Activated T-cell treated with anti-CD3 and anti-CD28 coated beads for 4 hours (primary cell): ENCODE data around the gene NPS.

Experiments used
- DNase-seq: peaks from one replicate; pipeline ENCODE4 v3.0.0-alpha.2; 2020

Gene NPS, protein sequence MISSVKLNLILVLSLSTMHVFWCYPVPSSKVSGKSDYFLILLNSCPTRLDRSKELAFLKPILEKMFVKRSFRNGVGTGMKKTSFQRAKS

DNA sequence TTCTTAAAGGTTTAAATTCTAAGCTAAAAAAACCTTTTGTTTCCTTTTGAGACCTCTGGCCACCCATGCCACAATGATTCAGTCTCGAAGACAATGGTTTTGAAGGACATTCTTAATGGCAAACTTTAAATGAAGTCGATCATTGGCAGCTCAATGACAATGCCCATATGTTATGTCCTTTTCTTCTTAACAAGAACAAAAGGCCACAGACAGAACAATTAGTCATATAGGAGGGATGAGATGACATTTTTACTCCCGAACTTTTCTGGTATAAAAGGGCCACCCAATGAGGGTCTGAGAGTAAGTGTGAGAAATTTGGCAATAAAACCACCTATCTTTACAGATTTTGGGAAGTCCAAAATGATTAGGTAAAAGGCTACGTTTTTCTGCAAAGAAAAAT lies at the start of gene NPS:
TSS of gene NPS (plus strand) at position 301 of the 400 bp plus-strand sequence. CDS start at position 361, 60 bp downstream.
- no peak for DNase-seq

DNA sequence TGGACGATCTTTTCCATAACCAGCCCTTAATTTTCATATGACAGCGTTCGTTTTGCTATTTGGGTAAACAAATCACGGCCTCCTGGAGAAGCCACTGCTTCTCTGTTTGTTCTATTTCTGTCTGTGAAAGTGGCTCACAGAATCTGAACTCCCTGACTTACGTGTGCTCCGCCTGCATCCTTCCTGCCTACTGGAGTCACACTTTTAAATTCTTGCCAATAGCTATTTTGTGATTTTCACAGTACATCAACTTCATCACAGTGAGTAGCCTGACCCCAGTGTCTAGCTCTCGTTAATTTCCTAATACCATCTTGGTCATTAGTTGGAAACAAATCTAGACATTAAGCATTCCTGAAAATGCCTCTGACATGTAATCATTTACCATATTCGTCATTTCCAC lies 49.0 kb upstream of the NPS start:
- DNase-seq, result no peak

DNA sequence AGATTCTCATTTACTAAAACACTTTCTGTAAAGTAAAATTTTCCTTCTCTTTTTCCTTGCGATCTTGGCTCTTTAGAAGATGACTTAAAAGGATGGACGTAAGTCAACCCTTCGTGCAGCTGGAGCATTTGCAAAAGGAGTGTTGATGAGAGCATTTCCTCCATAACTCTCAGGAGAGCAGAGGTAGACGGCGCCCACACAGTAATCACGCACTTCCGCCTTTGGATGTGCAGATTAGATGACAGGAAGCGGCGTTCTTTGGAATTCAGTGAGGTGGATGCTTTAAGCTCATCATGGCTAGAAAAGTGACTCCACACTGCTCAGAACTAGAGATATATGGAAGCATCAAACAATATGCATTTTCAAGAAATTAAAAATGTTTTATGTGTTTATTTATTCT lies 43.0 kb upstream of the NPS start:
- no peak for DNase-seq

DNA sequence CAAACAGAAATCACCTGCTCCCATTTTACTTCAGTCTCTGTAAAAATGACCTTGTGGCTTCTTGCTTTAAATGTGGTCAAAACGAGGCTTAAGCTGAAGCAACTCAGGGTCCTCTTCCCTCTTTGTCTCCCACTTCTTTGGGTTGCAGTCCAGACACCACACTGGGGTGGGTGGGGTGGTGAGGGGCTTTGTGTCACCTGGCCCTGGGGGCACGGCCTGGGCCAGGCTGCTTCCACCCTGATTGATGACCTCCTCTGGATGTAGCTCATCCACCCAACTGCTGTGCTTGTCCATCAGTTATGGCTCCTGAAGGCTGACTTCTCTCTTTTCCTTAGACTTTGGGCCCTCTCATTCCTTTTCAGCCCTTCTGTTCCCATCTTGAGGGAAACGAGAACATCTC lies 26.8 kb upstream of the NPS start:
- DNase-seq, result no peak

DNA sequence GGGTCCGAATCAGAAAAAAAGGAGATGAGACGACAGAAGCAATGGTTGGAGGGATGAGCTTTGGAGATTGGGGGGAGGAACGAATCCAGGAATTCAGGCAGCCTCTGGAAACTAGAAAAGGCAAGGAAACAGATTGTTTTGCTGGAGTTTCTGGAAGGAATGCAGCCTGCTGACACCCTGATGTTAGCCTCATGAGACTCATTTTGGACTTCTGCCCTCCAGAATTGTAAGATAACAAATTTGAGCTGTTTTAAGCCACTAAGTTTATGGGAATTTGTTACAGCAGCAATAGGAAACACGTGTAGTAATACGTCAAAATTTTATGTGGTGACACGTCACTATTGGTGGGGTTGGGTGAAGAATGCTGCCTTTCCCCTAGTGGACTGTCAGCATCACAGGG lies 25.6 kb upstream of the NPS start:
- no peak for DNase-seq

DNA sequence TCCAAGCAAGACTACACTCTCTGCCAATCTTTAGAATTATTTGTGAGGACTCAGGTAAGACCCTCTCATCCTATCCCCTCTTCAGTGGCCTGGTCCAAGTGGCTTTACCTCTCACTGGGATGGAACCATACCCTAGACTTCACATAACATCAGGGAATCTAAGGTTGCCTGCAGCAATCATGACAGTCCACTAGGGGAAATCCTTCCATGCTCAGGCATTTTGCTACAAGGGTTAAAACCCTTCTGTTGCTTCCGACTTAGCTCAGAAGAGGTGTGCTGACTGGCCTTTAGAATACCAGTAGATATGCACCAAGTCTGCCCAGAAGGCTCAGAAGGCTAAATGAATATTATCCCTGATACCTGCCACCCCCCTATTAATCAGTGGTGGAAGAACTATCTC lies 24.9 kb upstream of the NPS start:
- no peak for DNase-seq

DNA sequence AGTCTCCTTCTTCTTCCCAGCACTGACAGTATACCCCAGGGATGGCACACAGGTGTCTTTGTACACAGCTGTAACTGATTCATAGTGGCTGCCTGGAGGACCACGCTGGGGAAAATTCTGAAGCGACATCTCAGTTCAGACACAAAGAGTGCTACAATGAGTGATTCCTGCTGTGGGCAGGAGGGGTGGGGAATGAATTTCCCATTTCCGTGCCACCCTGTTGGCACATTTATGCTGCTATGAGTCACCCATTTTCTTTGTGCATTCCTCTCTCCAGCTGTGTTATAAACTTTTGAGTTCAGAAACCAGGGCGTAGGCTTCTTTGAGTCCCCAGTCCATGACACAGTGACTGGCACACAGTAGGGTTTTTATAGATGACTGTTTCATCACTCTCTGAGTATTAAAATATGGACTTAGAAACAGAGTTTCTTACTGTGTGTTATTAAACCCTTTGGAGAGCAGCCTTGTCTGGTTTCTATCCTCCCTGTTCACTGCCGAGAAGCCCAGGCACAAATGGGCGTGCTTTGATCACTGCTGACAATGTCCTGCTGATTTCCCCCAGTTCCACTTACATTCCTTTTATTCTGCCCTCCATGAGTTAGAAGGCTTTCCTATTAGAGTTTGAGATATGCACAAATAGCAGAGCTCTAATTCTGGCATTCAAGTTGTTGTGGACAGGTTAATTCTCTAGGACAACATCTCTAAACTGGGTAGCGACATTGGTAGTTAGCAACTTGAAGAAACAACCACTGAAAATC lies 24.0 kb upstream of the NPS start:
- no peak for DNase-seq

DNA sequence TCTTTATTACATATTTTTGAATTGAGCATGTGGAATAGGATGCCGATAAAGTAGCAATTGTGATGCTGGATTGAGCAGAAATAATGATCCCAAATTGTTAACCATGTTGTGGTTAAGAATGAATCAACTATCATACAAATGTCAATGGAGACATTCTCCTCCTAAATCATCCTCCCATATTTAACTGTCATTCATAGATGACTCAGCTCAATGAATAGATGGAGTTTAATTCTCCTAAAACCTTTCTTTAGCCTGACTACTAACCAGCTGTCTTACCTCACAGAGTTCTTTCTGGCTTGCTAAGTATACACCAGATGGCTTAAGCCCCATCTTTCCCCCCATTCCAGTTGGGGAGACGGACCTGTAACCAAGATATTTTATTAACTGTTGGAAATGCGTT lies 23.4 kb upstream of the NPS start:
- DNase-seq, result no peak

DNA sequence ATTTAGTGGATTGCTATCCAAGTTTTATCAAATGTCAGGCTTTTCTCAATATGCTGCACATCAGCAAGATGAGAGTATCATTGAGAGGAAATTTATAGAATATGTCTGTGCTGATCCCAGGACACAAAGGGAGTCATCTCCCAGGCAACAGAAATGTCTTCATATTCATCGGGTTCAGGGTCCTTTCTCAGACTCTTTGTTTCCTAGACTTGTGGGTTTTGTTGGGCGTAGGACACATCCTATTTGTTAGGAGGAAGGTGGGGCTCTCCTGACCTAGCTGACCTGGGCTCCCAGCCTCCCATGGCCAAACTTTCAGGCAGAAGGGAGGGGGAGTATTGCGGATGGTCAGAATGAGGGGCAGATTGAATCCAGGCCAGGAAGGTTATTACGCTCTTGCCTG lies 22.9 kb upstream of the NPS start:
- no peak for DNase-seq

DNA sequence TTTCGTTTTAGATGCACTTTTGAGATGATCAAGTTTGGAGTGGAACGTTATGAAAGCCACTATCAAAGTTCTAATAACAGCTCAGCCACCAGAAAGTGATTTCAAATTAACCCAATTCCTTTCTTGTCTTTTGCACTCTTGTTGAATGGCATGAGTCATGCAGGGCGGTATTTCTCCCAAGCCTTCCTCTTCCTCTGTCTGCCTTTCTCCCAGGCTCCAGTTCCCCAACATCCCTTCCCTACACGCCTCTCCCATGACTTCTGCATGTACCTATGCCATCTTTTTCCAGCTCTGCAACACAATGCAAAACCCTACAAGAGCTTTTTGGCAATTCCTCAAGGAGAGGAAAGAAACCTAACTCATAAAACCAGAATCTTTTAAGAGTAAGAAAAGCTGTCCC lies 21.8 kb upstream of the NPS start:
- no peak for DNase-seq

DNA sequence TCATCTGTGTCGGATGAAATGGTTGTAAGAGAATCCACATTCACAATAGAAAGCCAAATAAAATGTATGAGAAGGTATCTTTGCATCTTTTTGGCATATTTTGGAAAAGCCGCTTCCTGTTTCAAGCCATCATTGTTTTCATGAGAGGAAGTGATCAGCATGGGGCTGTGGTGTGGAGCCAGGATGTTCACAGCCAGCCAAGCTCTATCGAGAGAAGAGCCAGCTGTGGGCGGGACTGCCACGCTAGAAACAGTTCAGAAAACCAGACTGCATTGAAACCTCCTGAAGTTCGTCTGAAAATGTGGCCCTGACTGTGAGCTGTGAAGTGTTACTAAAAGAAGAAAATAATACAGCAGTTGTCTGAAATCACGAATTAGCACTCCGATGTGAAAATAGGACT lies 21.2 kb upstream of the NPS start:
- no peak for DNase-seq

DNA sequence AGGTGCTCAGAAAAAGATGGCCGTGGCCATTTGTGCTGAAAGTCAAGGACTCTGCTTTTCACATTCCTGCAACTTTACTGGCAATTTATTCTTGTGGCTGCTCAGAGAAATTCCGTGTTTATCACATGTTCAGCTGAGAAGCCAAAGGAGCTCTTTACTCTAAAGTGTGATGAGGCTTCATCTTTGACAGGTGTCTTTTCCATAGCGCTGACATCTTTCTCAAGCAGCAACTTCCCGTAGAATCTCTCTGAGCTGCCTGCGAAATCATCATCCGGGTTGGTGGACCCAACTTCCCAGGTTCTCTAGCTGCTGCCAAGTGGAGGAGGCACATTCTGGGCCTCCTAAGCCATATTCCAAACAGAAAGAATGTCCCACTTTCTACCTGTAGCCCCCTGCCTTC lies 16.9 kb upstream of the NPS start:
- no peak for DNase-seq

DNA sequence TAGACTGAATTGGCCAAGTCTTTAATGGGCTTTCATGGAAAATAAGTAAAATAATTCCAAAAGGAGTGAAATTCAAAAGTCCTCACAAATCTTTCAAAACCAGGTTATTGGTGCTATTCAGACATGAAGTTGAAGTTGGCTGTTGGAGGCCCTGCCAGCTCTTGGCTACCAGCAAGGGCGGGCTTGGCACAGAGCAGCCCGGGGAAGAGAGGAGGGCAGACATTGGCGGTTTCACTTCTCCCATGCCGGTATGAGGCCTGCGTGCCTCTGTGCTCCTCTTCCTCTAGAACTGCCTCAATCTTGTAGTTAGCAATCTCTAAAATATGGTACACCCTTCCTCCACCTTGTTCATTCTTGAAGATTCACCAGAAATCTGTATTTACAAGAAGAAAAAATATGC lies 16.4 kb upstream of the NPS start:
- DNase-seq, result no peak

DNA sequence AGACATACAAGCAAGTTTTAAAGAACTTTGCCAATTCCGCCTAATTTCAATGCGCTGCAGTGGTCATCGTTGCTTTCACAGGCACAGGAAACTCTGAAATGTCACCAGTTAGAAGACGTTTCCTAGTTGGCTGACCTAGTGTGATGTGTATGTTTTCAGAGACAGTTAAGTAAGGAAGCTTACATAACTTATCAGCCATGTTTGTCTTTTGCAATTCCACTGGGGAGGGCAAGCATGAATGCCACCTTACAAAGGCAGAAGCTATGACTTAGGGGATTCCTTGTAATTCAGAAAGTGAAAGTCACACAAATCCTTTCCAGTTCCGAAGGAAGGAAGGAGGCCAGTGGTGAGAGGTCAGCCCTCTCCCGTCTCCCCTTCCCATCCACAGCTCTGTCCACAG lies 15.0 kb upstream of the NPS start:
- no peak for DNase-seq

DNA sequence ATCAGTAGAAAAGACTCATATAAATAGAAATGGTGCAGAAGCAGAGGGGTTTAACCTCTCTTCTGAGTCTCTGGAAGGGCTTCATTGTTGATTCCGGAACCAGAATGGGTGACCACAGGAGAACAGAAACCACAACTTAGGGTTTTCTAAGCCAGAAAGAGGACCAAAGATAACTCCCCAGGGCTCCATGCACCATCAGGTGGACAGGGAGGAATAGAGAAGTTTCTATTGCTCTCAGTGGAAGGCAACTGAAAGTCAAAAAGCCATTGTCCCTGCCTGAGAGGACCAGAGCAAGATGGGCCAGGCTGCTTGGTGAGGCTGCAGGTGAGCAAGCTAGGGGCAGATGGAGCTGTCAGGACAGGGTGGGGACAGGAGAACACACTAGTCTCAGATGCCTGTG lies 14.6 kb upstream of the NPS start:
- no peak for DNase-seq

DNA sequence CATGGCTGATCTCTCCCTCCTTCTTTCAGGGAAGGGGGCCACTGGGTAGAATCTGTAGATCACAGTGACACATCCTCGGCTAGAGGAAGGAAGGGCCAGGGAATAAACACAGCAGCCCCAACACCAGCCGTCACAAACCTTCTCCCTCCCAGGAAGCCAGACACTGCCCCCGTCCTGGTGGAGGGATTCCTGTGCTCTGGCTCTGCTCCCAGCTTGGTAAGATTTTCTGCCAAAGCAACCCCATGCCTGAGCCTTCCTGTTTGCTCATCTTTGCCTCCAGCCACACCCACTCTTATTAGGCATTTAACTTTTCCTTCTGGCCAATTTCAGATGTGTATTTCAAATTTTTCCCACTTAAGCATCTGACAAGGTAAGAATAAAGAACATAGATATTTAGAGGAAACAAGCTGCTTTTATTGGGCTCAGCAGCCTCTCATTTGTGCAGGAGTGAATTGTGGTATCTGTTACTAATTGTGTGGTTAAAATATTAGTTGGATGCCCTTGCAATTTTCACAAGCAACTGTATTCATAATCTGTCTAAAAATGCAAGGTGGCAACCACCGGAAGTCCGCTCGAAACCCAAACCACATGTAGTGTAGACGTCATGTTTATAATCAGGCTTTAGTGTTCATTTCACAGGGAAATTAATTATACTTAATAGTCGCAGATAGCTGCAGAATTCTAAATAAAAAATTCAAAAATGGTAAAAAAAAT lies 13.2 kb upstream of the NPS start:
- no peak for DNase-seq

DNA sequence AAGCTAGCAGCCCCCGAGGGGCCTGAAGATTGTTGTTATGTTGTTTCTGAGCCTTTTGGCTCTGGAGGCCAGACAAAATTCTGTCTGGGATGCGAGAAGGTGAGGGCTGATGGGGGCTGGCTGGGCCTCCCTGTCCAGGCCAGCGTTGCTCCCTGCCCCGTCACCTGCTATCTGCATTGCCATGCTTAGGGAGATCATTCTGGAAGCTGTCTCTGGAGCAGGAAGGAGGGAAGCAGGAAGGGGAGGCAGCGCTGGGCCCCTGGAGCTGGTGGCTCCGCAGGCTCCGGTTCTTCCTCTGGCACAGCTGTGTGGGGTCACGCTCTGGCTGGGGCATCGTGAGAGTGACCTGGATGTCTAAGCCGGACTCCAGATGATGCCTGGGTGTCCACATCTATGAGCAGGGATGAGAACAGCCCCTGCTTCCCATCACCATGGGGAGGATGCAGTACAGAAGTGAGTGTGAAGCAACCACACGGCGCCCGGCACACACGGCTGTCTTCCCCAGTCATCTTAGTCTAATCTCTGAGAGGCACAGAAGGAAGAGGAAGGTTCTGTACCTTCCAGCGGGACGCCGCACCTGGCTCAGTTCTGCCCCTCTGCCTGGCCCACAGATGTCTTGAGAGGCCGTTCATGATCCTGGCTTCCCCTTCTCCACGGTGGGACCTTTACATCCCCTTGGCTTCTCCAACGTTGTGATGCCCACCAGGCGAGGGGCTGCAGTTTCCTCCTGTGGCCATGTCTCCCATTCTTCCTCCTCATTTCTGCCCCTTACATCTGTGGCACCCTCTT lies 11.9 kb upstream of the NPS start:
- no peak for DNase-seq

DNA sequence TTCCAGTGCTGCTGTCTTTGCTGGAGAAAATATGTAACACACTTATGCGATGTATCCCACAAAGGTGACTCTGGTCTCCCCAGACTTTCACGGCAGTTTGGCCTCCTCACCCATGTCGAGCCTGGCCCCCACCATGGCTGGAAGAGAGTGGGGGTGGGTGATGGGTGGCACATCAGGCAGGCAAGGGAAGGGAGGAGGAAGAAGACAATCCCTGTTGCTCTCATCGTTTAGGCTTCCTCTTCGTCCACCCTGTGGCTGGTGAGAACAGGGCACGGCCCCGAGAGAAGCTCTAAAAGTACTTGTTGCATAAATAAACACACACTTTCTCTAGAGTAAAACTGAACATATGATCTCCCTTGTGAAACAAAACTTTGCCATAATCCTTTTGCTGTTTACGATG lies 11.2 kb upstream of the NPS start:
- DNase-seq, result no peak

DNA sequence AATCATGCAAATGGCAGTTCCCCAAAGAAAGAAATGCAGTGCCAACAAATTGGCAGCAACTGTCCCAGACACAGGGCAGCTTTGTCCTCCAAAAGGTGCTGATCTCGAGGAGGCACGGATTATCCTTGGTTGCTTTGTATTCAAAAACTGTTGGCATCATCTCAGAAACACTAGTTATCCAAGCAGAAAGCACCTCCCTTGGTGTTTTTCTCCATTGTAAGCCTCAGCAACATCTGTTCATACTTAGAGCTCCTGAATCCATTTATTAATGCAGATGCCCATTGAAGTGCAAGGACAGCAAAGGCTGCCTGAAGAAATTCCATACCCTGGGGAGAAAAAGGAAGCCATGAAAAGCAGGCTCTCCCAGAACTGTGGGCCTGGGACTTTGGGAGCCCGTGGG lies 1.1 kb upstream of the NPS start:
- DNase-seq, result no peak

DNA sequence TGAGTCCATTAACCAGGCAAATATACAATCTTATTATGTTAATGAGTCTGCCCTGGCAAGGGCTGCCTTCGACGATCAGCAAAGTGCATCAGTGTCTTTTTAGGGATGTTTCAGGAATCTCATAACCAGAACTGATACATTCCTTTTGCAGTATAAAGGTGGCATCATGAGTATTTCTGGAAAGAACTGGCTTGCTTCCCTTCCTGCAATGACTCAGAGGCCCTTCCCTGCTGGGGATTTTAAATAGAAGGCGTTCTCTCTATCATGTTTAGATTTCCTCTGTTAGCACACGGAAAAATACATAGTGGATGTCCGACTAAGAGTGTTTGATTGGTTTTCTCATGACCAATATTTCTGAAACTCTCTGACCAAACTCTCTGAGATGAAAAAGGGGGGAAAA lies 1.8 kb downstream of the NPS start:
- DNase-seq, result no peak

DNA sequence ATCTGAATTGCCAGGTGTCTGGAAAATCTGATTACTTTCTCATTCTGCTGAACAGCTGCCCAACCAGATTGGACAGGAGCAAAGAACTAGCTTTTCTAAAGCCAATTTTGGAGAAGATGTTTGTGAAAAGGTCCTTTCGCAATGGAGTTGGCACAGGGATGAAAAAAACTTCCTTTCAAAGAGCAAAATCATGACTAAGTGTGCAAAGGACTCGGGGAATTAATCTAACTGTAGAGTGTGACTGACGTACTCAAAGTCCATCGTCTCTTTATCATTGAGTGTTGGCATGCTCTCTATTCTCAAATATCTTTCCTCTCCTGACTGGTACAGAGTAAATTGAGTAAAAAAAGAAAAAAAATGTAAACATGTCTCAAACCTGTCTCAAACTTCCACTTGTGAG lies 3.3 kb downstream of the NPS start:
- DNase-seq, result no peak

DNA sequence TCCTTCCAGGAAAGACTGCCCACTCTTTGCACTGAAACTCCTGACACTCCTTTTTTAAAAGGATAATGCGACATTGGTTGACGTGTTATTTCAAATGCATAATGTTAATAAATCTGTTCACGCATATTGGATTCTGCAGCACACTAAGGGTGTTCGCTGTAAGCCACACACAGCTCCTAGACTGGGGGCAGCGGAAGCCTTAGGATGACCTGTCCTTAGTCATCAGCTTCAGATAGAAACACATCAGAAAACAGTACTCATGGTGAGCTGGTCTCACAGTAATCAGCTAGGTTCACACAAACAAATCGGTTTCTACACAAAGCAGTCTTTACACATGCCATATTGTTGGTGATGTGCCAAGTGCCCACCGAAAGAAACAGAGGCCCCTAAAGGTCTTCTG lies 4.3 kb downstream of the NPS start:
- DNase-seq, result no peak

DNA sequence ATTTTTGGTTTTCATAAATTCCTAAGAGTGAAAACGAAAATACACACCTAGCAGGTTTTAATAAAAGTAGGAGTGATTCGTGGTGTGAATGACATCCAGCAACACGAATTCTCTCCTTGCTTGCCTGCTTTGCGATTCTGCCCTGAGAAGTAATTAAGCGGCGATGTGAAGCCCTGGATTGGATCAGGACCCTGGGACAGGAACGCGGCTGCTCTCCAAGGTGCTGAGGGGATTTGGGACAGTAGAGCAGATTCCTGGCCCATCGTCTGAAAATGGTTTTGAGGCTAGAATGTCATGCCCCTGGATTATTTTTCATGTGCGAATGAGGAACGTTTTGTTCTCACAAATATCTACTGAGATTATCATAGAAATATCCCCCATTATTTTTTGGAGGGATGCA lies 7.8 kb downstream of the NPS start:
- no peak for DNase-seq

DNA sequence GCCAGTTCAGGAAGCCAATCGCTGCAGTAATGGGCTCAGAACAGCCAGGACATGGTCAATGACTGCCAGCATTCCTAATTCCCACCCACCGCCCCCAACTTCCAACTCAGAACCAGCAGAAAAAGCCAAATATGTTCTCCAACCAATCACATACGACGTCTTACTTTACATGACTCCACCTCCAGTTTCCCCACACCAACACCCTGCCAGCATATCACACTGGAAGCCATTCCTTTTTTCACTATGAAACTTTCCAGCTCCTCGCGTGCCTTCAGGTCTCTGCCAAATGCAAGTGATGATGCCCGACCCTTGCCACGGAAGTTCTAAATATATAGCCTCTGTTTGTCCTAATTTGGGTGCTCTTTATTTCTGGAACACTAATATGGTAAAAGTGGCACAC lies 12.5 kb downstream of the NPS start:
- DNase-seq, result no peak
